Mesenchymal stem cell (in vitro differentiated cells and primary cell): Measurements from ENCODE around the gene TTC3.

Experiments
- DNase-seq: peaks from one replicate; pipeline ENCODE4 v3.0.0-alpha.2; 2013
- H2AFZ ChIP-seq: one replicate; pipeline ENCODE4 v1.6.1; 2013; ENCODE audit warnings: low read depth, mild to moderate bottlenecking, control low read depth, inconsistent platforms, low read length, moderate library complexity
- H2AK5ac ChIP-seq: 2 replicates; pipeline ENCODE4 v1.6.1; 2013; ENCODE audit warnings: low read length, moderate library complexity, mild to moderate bottlenecking, inconsistent platforms; ENCODE audit not compliant: severe bottlenecking
- H2BK120ac ChIP-seq: one replicate; pipeline ENCODE4 v1.6.1; 2013; ENCODE audit warnings: low read depth, mild to moderate bottlenecking, inconsistent platforms, low read length, moderate library complexity
- H2BK12ac ChIP-seq, 2 experiments: one replicate each; pipeline ENCODE4 v1.6.1; 2013; ENCODE audit warnings: inconsistent platforms in 2 of 2, low read length in 2 of 2, mild to moderate bottlenecking in 2 of 2, moderate library complexity in 2 of 2, control low read depth in 1 of 2
- H2BK15ac ChIP-seq: one replicate; pipeline ENCODE4 v1.6.1; 2013; ENCODE audit warnings: mild to moderate bottlenecking, low read depth, inconsistent platforms; ENCODE audit not compliant: poor library complexity, severe bottlenecking
- H2BK5ac ChIP-seq: 2 replicates; pipeline ENCODE4 v1.6.1; 2013; ENCODE audit warnings: low read depth, mild to moderate bottlenecking, low read length, control low read depth, inconsistent platforms; ENCODE audit not compliant: poor library complexity, severe bottlenecking
- H3K14ac ChIP-seq, 2 experiments: one replicate each; pipeline ENCODE4 v1.6.1; 2013; ENCODE audit warnings: inconsistent platforms in 2 of 2, low read length in 2 of 2, control low read depth in 1 of 2, mild to moderate bottlenecking in 1 of 2, moderate library complexity in 1 of 2
- H3K18ac ChIP-seq, 2 experiments: one replicate each; pipeline ENCODE4 v1.6.1; 2013; ENCODE audit warnings: inconsistent platforms in 2 of 2, low read length in 2 of 2, control low read depth in 1 of 2, low read depth in 1 of 2, mild to moderate bottlenecking in 1 of 2
- H3K23ac ChIP-seq, 2 experiments: one replicate each; pipeline ENCODE4 v1.6.1; 2013; ENCODE audit warnings: inconsistent platforms in 2 of 2, low read length in 2 of 2, mild to moderate bottlenecking in 2 of 2, moderate library complexity in 2 of 2, control low read depth in 1 of 2
- H3K27ac ChIP-seq: 2 replicates; pipeline ENCODE4 v1.5.1; 2013; ENCODE audit warnings: mild to moderate bottlenecking, moderate library complexity, low read length, control low read depth, inconsistent platforms; ENCODE audit not compliant: poor library complexity, severe bottlenecking
- H3K27me3 ChIP-seq, 2 experiments: 2 replicates each; pipeline versions ENCODE4 v1.6.1 to v1.7.0; 2013; ENCODE audit warnings: low read length in 2 of 2, mild to moderate bottlenecking in 2 of 2, moderate library complexity in 2 of 2, control low read depth in 1 of 2, inconsistent platforms in 1 of 2; ENCODE audit not compliant: control insufficient read depth in 1 of 2, insufficient read depth in 1 of 2
- H3K36me3 ChIP-seq, 2 experiments: 2 replicates each; pipeline versions ENCODE4 v1.6.1 to v1.7.0; 2013; ENCODE audit warnings: low read length in 2 of 2, control low read depth in 1 of 2, inconsistent platforms in 1 of 2, low read depth in 1 of 2, mild to moderate bottlenecking in 1 of 2; ENCODE audit not compliant: insufficient read depth in 2 of 2, control insufficient read depth in 1 of 2
- H3K4ac ChIP-seq, 2 experiments: one replicate each; pipeline ENCODE4 v1.6.1; 2013; ENCODE audit warnings: inconsistent platforms in 2 of 2, low read length in 2 of 2, mild to moderate bottlenecking in 2 of 2, moderate library complexity in 2 of 2, control low read depth in 1 of 2, low read depth in 1 of 2
- H3K4me1 ChIP-seq: 2 replicates; pipeline ENCODE4 v1.6.1; 2013; ENCODE audit warnings: low read depth, low read length, control low read depth; ENCODE audit not compliant: control insufficient read depth, insufficient read depth
- H3K4me2 ChIP-seq: 2 replicates; pipeline ENCODE4 v1.6.1; 2013; ENCODE audit warnings: low read length, mild to moderate bottlenecking, inconsistent platforms; ENCODE audit not compliant: poor library complexity, severe bottlenecking
- H3K4me3 ChIP-seq, 2 experiments: 2 replicates each; pipeline versions ENCODE4 v1.5.1 to v1.7.0; 2013; ENCODE audit warnings: low read length in 2 of 2, mild to moderate bottlenecking in 2 of 2, control low read depth in 1 of 2, low read depth in 1 of 2; ENCODE audit not compliant: insufficient read depth in 1 of 2
- H3K79me1 ChIP-seq: replicated peaks from 2 replicates; pipeline ENCODE4 v1.6.1; 2013; ENCODE audit warnings: mild to moderate bottlenecking, control low read depth, low read length, inconsistent platforms; ENCODE audit not compliant: poor library complexity, severe bottlenecking
- H3K9ac ChIP-seq: 2 replicates; pipeline ENCODE4 v1.7.0; 2013; ENCODE audit warnings: mild to moderate bottlenecking, low read length, moderate library complexity
- H3K9me3 ChIP-seq: 2 replicates; pipeline ENCODE4 v1.7.0; 2013; ENCODE audit warnings: mild to moderate bottlenecking, low read length; ENCODE audit not compliant: control insufficient read depth
- H4K8ac ChIP-seq: one replicate; pipeline ENCODE4 v1.6.1; 2013; ENCODE audit warnings: inconsistent platforms, mild to moderate bottlenecking, low read length, moderate library complexity
- H4K91ac ChIP-seq: one replicate; pipeline ENCODE4 v1.6.1; 2013; ENCODE audit warnings: mild to moderate bottlenecking, low read length, inconsistent platforms
- WGBS: methylation state at CpG from one replicate; pipeline ENCODE4 v1.1.7; 2013; ENCODE audit warnings: mixed read lengths; 5-methylcytosine and 5-hydroxymethylcytosine counted together

Gene TTC3

DNA sequence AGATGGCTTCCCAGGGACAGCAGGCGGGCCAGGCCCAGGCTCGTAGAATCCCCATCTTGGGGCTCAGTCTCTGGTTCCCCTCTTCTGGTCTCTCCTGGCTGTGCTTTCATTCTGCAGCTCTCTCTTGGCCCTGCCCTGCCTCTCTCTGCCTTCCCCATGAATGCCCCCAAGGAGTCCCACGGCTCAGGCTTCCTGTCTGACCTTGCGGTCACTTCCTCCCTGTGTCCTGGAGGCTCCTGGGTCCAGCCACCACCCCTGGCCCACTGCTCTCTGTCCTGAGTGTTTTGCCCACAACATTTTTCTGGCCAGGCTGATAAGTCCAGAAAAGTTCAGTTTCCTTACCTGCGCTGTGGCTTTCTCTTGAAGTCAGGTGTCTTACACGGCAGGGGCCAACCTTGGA is 29.2 kb upstream of the TTC3 start:
- H3K36me3 ChIP-seq = no peaks in the 10 kb centered on the region
- DNase-seq = no peak
- H3K9ac ChIP-seq = no peak overlapping the region
- no peaks in the 10 kb centered on the region for H3K79me1 ChIP-seq
- H2BK5ac ChIP-seq = no peak overlapping the region
- no peaks in the 10 kb centered on the region for H3K9me3 ChIP-seq
- H2AFZ ChIP-seq = no peak overlapping the region
- H3K4me2 ChIP-seq = no peak overlapping the region
- no peak overlapping the region for H2BK15ac ChIP-seq
- no peak overlapping the region for H2AK5ac ChIP-seq
- peaks cover 0 to 17% of the 10 kb centered on the region in 2 experiments for H3K27me3 ChIP-seq
- H3K4me1 ChIP-seq = peaks cover 6% of the 10 kb centered on the region
- H2BK120ac ChIP-seq = no peak overlapping the region
- no peak overlapping the region for H4K8ac ChIP-seq
- WGBS = 90% methylated on average over 6 of the region's 6 CpGs
- no peak overlapping the region for H3K18ac ChIP-seq
- no peak overlapping the region for H3K4ac ChIP-seq
- no peak overlapping the region for H3K14ac ChIP-seq
- no peak overlapping the region for H3K23ac ChIP-seq
- no peak overlapping the region for H3K4me3 ChIP-seq
- H3K27ac ChIP-seq = no peak overlapping the region
- no peak overlapping the region for H4K91ac ChIP-seq
- no peak overlapping the region for H2BK12ac ChIP-seq

DNA sequence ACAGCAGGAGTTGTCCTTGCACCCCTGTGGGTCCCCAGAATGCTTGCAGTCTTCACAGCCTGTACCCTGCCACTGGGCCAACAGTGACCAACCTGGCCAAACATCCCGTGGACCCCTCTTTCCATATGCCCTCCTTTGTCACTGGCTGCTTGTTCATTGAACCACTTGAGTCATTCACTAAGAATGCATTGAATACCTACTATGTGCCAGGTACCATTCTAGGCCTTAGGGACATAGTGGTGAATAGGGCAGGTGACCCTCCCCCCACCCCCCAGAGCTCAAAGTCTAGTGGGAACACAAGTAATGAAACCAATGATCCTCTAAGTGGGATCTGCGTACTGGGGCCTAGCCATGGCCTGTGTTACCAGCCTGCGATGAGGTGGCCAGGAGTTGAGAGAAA is 28.4 kb upstream of the TTC3 start:
- Histone ChIP-seq H3K4ac (no peak overlapping the region), H2BK15ac (no peak overlapping the region), H3K18ac (no peak overlapping the region), H3K4me3 (no peak overlapping the region), H3K79me1 (no peaks in the 10 kb centered on the region), H3K9me3 (no peaks in the 10 kb centered on the region), H3K14ac (no peak overlapping the region), H3K4me2 (no peak overlapping the region), H2BK120ac (no peak overlapping the region), H2BK12ac (no peak overlapping the region), H2AFZ (no peak overlapping the region), H3K4me1 (peaks cover 6% of the 10 kb centered on the region), H3K27ac (no peak overlapping the region), H4K8ac (no peak overlapping the region), H3K23ac (no peak overlapping the region), H3K9ac (no peak overlapping the region), H3K36me3 (no peaks in the 10 kb centered on the region), H2AK5ac (no peak overlapping the region), H3K27me3 (peaks cover 0 to 17% of the 10 kb centered on the region in 2 experiments), H4K91ac (no peak overlapping the region), H2BK5ac (no peak overlapping the region)
- WGBS = 100% methylated on average over 3 of the region's 3 CpGs
- DNase-seq = no peak

DNA sequence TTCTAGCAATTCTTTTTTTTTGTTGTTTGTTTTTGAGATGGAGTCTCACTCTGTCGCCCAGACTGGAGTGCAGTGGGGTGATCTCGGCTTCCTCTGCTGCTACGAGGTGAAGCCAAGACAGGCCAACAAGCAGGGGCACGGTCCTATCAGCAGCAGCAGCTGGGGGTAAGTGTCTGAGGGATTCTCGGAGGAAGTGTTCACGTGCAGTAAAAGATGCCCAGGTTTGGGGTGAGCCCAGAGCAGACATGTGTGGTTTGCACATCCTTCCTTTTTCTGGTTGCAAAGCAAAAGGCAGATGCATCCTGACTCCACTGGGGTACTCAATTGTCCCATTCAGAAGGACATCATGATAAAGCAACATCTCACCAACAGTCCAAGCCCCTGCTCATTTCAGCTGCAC is 27.9 kb upstream of the TTC3 start:
- H3K4ac ChIP-seq = no peak overlapping the region
- H4K8ac ChIP-seq = no peak overlapping the region
- no peak overlapping the region for H2BK15ac ChIP-seq
- H3K18ac ChIP-seq = no peak overlapping the region
- 96% methylated on average over 6 of the region's 6 CpGs for WGBS
- H3K9ac ChIP-seq = no peak overlapping the region
- no peak overlapping the region for H3K4me2 ChIP-seq
- no peak overlapping the region for H2AFZ ChIP-seq
- no peaks in the 10 kb centered on the region for H3K36me3 ChIP-seq
- no peak overlapping the region for H3K23ac ChIP-seq
- no peak overlapping the region for H3K14ac ChIP-seq
- DNase-seq = no peak
- H2BK120ac ChIP-seq = no peak overlapping the region
- H3K79me1 ChIP-seq = no peaks in the 10 kb centered on the region
- no peak overlapping the region for H3K27ac ChIP-seq
- peaks cover 0 to 17% of the 10 kb centered on the region in 2 experiments for H3K27me3 ChIP-seq
- H2AK5ac ChIP-seq = no peak overlapping the region
- peaks cover 6% of the 10 kb centered on the region for H3K4me1 ChIP-seq
- no peak overlapping the region for H2BK12ac ChIP-seq
- no peak overlapping the region for H4K91ac ChIP-seq
- no peak overlapping the region for H3K4me3 ChIP-seq
- no peak overlapping the region for H2BK5ac ChIP-seq
- no peaks in the 10 kb centered on the region for H3K9me3 ChIP-seq

DNA sequence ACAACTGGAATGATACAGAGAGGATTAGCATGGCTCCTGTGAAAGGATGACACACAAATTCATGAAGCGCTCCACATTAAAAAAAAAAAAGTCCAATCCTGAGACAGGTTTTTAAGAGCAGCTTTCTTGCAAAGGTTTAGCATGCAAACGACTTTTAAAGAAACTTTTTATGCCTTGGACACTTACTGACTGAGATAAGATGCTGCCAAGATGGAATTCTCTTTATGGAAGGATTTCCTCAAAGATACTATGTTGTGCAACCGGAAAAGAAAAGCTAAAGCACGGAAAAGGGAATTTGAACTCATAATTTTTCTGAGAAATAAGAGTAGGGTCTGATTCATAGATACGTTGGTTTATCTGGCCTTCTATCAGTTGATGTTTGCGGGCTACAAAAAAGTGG is 27.5 kb upstream of the TTC3 start:
- Histone ChIP-seq H3K14ac (no peak overlapping the region), H2BK120ac (no peak overlapping the region), H3K18ac (no peak overlapping the region), H3K4me2 (no peak overlapping the region), H2BK5ac (no peak overlapping the region), H4K91ac (no peak overlapping the region), H2BK15ac (no peak overlapping the region), H3K79me1 (no peaks in the 10 kb centered on the region), H3K36me3 (no peaks in the 10 kb centered on the region), H3K4me3 (no peak overlapping the region), H2AFZ (no peak overlapping the region), H3K4me1 (peaks cover 6% of the 10 kb centered on the region), H3K9ac (no peak overlapping the region), H2BK12ac (no peak overlapping the region), H3K9me3 (no peaks in the 10 kb centered on the region), H3K27ac (no peak overlapping the region), H3K27me3 (peaks cover 0 to 17% of the 10 kb centered on the region in 2 experiments), H4K8ac (no peak overlapping the region), H2AK5ac (no peak overlapping the region), H3K4ac (no peak overlapping the region), H3K23ac (no peak overlapping the region)
- WGBS = 92% methylated on average over 6 of the region's 6 CpGs
- no peak for DNase-seq
